NCI-H2171 treated with DMSO at 0.1 percent for 48 hours (cell line): ENCODE measurements around the gene UBE2J1.
"Not testable (repeated sequence)": the region's sequence is repeated elsewhere in the genome, so short reads cannot be mapped to it uniquely, and the experiment has no call there.

Source experiments
- DNase-seq: peaks from one replicate; lab custom pipeline; 2025; lab: John Stamatoyannopoulos, UW

Gene UBE2J1

GRCh38 chr6:89320012-89320559, 32.4 kb downstream of the UBE2J1 start:
- DNase-seq: no peak

- no peak for DNase-seq
These were observed 35.5 kb downstream of the UBE2J1 start for GRCh38 chr6:89317067-89317466.

GRCh38 chr6:89315249-89315885, 37.2 kb downstream of the UBE2J1 start, which contains the start of gene GABRR2:
GABRR2 (minus strand) TSS chr6:89315299; CDS start chr6:89315165, 134 bp downstream.
- no peak for DNase-seq

GRCh38 chr6:89314692-89315091, 37.8 kb downstream of the UBE2J1 start:
- DNase-seq: no peak

- DNase-seq: peak; percentile 55
These were observed 39.5 kb downstream of the UBE2J1 start for GRCh38 chr6:89313006-89313405.

- DNase-seq: no peak
These were observed 40.5 kb downstream of the UBE2J1 start for GRCh38 chr6:89311853-89312531.

GRCh38 chr6:89311530-89311852, 41.0 kb downstream of the UBE2J1 start:
- DNase-seq: no peak

GRCh38 chr6:89310929-89311328, 41.6 kb downstream of the UBE2J1 start:
- DNase-seq: no peak

GRCh38 chr6:89308525-89309395, 43.8 kb downstream of the UBE2J1 start:
- DNase-seq: no peak

GRCh38 chr6:89304517-89304916, 48.0 kb downstream of the UBE2J1 start:
- not testable (repeated sequence) for DNase-seq

GRCh38 chr6:89302936-89303335, 49.6 kb downstream of the UBE2J1 start:
- DNase-seq: no peak

GRCh38 chr6:89302195-89302770, 50.2 kb downstream of the UBE2J1 start:
- DNase-seq: no peak

GRCh38 chr6:89301586-89302194, 50.8 kb downstream of the UBE2J1 start:
- DNase-seq: no peak

GRCh38 chr6:89299466-89299850, 53.1 kb downstream of the UBE2J1 start:
- DNase-seq: no peak

GRCh38 chr6:89298680-89299465, 53.6 kb downstream of the UBE2J1 start:
- no peak for DNase-seq

- DNase-seq: peak; percentile 75
These were observed 54.7 kb downstream of the UBE2J1 start for GRCh38 chr6:89297695-89298351.

GRCh38 chr6:89295981-89296380, 56.5 kb downstream of the UBE2J1 start:
- no peak for DNase-seq

- not testable (repeated sequence) for DNase-seq
These were observed 57.4 kb downstream of the UBE2J1 start for GRCh38 chr6:89295116-89295515.

- no peak for DNase-seq
These were observed 61.2 kb downstream of the UBE2J1 start for GRCh38 chr6:89291256-89291819.
